Hepatocyte (in vitro differentiated cells): ENCODE data around the gene RBM33. TPM values are rescaled to one million over a fixed set of nuclear protein-coding genes. Genes with fewer than 3 reads are reported as not detected.
A peak's percentile ranks its signal among the peaks of the same experiment; 100 is the strongest.

Experiments used
- DNase-seq: peaks from one replicate; pipeline ENCODE4 v3.0.0-alpha.2; 2016; ENCODE audit warnings: low spot score
- H2AFZ ChIP-seq: fragments of 200-600 bp; sonication (generic); 2 replicates; pipeline ENCODE4 v1.6.0; 2016; ENCODE audit warnings: antibody characterized with exemption, mild to moderate bottlenecking
- H3K27ac ChIP-seq: fragments of 200-600 bp; sonication (generic); 2 replicates; pipeline ENCODE4 v1.5.1; 2016; ENCODE audit warnings: mild to moderate bottlenecking
- H3K27me3 ChIP-seq: fragments of 200-600 bp; sonication (generic); 2 replicates; pipeline ENCODE4 v1.6.1; 2016
- H3K36me3 ChIP-seq: fragments of 200-600 bp; sonication (generic); replicated peaks from 2 replicates; pipeline ENCODE4 v1.5.1; 2016; ENCODE audit warnings: low read depth; ENCODE audit not compliant: insufficient read depth
- H3K4me1 ChIP-seq: fragments of 200-600 bp; sonication (generic); 2 replicates; pipeline ENCODE4 v1.5.1; 2016; ENCODE audit warnings: mild to moderate bottlenecking, moderate library complexity; ENCODE audit not compliant: insufficient read depth
- H3K4me2 ChIP-seq: fragments of 200-600 bp; sonication (generic); 2 replicates; pipeline ENCODE4 v1.6.0; 2016
- H3K4me3 ChIP-seq: fragments of 200-600 bp; sonication (generic); 2 replicates; pipeline ENCODE4 v1.5.1; 2016; ENCODE audit warnings: mild to moderate bottlenecking
- H3K79me2 ChIP-seq: fragments of 200-600 bp; sonication (generic); 2 replicates; pipeline ENCODE4 v1.6.0; 2017; ENCODE audit warnings: mild to moderate bottlenecking
- H3K9me2 ChIP-seq: fragments of 200-600 bp; sonication (generic); replicated peaks from 2 replicates; pipeline ENCODE4 v1.6.0; 2017; ENCODE audit warnings: mild to moderate bottlenecking; ENCODE audit not compliant: insufficient read depth
- H3K9me3 ChIP-seq: fragments of 200-600 bp; sonication (generic); 2 replicates; pipeline ENCODE4 v1.5.1; 2016; ENCODE audit warnings: low read depth, mild to moderate bottlenecking
- H4K20me1 ChIP-seq: fragments of 200-600 bp; sonication (generic); 2 replicates; pipeline ENCODE4 v1.6.0; 2016; ENCODE audit warnings: mild to moderate bottlenecking; ENCODE audit not compliant: insufficient read depth, poor library complexity, severe bottlenecking
- EZH2 ChIP-seq: fragments of 200-600 bp; sonication (generic); IDR thresholded peaks from 2 replicates; pipeline ENCODE4 v1.6.1; 2016; ENCODE audit warnings: antibody characterized with exemption, mild to moderate bottlenecking, borderline replicate concordance
- EZH2phosphoT487 ChIP-seq: fragments of 200-600 bp; sonication (generic); IDR thresholded peaks from one replicate; pipeline ENCODE4 v1.6.1; 2018; ENCODE audit warnings: antibody characterized with exemption, mild to moderate bottlenecking, low read depth, moderate library complexity; ENCODE audit not compliant: unreplicated experiment, severe bottlenecking
- WGBS: methylation state at CpG from one replicate; pipeline ENCODE4 v1.1.6; 2016; ENCODE audit warnings: low lambda C conversion rate; ENCODE audit errors: missing lambda C conversion rate; 5-methylcytosine and 5-hydroxymethylcytosine counted together
- polyA plus RNA-seq: library from polyadenylated mRNA; unstranded; fragments of >200 nt; fragmentation: Nextera tagmentation; extraction: Ambion mirVana; gene quantifications from 2 replicates; pipeline ENCODE4 v1.2.1, GENCODE V29; 2016
- total RNA-seq: library from RNA; depleted of rRNA; stranded (reverse); fragments of >200 nt; gene quantifications from 2 replicates; pipeline ENCODE4 v1.2.3, GENCODE V29; 2014
- TF ChIP-seq, protein P1 (sequence below): fragments of 200-600 bp; sonication (generic); IDR thresholded peaks from 2 replicates; pipeline ENCODE4 v1.5.1; 2016; ENCODE audit warnings: antibody characterized with exemption, mild to moderate bottlenecking; ENCODE audit not compliant: poor library complexity

RBM33 gene
- total and polyA plus RNA-seq, 2 experiments from 2014 or later, result 24.8 to 40.8 TPM

DNA sequence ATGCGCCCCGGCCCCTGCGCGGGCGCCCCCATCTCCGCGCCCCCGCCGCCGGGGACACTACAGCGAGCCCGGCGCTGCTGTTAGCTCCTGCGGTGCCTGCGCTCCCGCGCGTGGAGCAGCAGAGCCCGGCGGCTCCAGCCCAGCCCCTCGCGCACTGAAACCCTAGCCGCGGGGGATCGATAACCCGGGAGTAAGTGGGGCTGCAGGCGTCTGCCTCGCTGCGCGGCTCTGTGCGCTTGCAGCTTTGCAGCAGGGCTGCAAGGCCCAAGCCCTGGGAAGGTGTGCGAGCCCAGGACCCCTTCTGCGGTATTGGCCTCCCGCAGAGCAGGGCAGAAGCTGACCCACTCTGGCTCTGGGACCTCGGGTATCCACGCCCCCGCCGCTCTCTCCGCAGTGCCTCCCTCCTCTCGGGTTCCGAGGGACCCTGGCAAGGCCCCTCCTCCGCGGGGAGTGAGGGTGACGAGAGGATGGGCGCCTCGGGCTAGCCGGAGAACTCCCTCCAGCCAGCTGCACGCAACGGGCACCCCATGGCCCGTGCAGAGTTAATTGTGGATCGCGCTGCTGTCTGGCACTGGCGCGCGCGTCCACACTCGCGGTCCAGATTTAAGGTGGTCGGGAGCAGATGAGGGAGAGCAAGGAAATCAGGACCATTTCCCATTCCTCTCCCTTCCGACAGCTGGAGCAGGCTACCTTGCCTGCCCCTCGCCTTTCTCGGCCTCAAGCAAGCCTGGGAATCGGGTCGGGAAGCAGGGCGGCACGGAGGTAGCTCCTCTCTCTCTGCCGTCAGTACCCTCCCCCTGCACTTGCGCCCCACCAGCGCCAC lies 165.7 kb downstream of the RBM33 start:
- WGBS, result under 1% methylated on average over 54 of the region's 69 CpGs
- peak overlapping the region; percentile 96 for H3K27ac ChIP-seq
- H3K4me2 ChIP-seq, result peak overlapping the region; percentile 95
- no peaks in the 10 kb centered on the region for H4K20me1 ChIP-seq
- DNase-seq, result no peak
- no peak for TF ChIP-seq EZH2phosphoT487
- no peak for TF ChIP-seq EZH2
- TF ChIP-seq, protein P1, sequence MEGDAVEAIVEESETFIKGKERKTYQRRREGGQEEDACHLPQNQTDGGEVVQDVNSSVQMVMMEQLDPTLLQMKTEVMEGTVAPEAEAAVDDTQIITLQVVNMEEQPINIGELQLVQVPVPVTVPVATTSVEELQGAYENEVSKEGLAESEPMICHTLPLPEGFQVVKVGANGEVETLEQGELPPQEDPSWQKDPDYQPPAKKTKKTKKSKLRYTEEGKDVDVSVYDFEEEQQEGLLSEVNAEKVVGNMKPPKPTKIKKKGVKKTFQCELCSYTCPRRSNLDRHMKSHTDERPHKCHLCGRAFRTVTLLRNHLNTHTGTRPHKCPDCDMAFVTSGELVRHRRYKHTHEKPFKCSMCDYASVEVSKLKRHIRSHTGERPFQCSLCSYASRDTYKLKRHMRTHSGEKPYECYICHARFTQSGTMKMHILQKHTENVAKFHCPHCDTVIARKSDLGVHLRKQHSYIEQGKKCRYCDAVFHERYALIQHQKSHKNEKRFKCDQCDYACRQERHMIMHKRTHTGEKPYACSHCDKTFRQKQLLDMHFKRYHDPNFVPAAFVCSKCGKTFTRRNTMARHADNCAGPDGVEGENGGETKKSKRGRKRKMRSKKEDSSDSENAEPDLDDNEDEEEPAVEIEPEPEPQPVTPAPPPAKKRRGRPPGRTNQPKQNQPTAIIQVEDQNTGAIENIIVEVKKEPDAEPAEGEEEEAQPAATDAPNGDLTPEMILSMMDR, result no peak
- peak overlapping the region; percentile 72 for H3K4me3 ChIP-seq
- no peaks in the 10 kb centered on the region for H3K36me3 ChIP-seq
- H3K79me2 ChIP-seq, result peaks cover 24% of the 10 kb centered on the region
- peaks cover 77% of the 10 kb centered on the region for H3K27me3 ChIP-seq
- no peaks in the 10 kb centered on the region for H3K9me2 ChIP-seq
- H3K9me3 ChIP-seq, result no peaks in the 10 kb centered on the region
- H3K4me1 ChIP-seq, result peaks cover 23% of the 10 kb centered on the region
- no peak overlapping the region for H2AFZ ChIP-seq

DNA sequence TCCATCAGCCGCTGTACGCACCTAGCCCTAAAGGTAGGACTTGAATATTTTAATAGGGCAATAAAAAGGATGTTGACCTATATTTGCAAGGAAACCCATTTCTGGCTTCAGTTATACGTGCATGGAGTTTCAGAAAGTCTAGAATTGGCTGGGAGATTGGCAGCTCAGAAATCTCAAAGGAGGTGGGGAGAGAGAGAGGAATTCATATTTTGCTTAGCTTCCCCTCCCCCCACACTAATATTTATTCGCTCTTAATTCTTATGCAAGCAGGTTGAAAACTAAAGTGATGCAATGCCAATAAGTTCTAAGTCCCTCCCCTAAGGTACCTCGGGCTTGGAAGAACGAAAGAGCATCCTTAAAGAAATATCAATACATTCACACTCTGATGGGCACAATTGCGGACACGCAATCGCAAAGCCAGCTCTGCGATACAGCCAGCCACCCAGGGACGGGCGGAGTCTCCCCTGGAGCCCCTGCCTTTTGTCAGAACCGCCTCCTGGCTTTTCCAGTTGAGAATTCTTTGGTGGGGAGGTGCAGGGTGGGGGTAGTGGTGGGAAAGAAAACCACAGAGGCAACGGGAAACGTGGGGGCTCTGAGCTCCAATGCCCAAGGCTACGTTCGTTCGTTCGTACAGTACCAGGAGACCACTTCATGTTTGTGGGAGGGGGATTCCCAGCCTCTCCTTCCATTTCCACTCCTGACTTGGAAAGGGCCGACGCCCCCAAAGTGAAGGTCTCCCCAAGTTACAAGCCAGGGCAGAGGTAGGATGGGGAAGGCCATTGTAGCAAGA lies 166.5 kb downstream of the RBM33 start:
- Histone ChIP-seq H3K9me3 (no peaks in the 10 kb centered on the region), H2AFZ (no peak overlapping the region), H3K36me3 (no peaks in the 10 kb centered on the region), H3K4me1 (peaks cover 18% of the 10 kb centered on the region), H3K27me3 (peaks cover 78% of the 10 kb centered on the region), H4K20me1 (no peaks in the 10 kb centered on the region), H3K27ac (peak overlapping the region; percentile 96), H3K4me2 (peak overlapping the region; percentile 95), H3K4me3 (peak overlapping the region; percentile 72), H3K79me2 (peaks cover 24% of the 10 kb centered on the region), H3K9me2 (no peaks in the 10 kb centered on the region)
- WGBS, result 5% methylated on average over 21 of the region's 21 CpGs
- no peak for DNase-seq
- TF ChIP-seq, protein P1, result no peak
- no peak for TF ChIP-seq EZH2phosphoT487
- TF ChIP-seq EZH2, result no peak

DNA sequence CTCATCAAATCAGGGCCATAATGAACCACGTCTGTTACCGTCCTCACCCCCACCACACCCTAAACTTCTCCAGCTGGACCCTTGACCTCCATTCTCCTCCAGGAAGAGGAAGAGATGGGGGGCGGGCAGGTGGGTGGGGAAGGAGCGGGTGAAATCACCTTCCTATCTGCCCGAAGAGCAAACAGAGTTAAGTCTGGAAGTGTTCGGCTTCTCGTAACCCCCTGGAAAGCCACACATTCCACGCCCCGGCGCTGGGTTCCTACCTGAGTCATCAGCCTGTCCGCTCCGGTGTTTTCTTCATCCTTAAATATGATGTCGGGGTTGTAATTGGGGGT lies 167.1 kb downstream of the RBM33 start:
- H4K20me1 ChIP-seq, result no peaks in the 10 kb centered on the region
- TF ChIP-seq, protein P1, result no peak
- TF ChIP-seq EZH2 (no peak), EZH2phosphoT487 (no peak)
- peak; percentile 70 for DNase-seq
- H3K9me2 ChIP-seq, result no peaks in the 10 kb centered on the region
- H3K4me1 ChIP-seq, result peaks cover 15% of the 10 kb centered on the region
- peaks cover 74% of the 10 kb centered on the region for H3K27me3 ChIP-seq
- H3K79me2 ChIP-seq, result peaks cover 24% of the 10 kb centered on the region
- 2% methylated on average over 13 of the region's 13 CpGs for WGBS
- no peaks in the 10 kb centered on the region for H3K9me3 ChIP-seq
- H3K4me3 ChIP-seq, result peak overlapping the region; percentile 72
- peak overlapping the region; percentile 96 for H3K27ac ChIP-seq
- H2AFZ ChIP-seq, result no peak overlapping the region
- peak overlapping the region; percentile 95 for H3K4me2 ChIP-seq
- no peaks in the 10 kb centered on the region for H3K36me3 ChIP-seq
